Thymus (tissue), 11 donors: ENCODE results near the gene CDKN2B. TPM values are rescaled to one million over a fixed set of nuclear protein-coding genes. Genes with fewer than 3 reads are reported as not detected.

Source experiments
- DNase-seq, 9 donors: peaks; one replicate each; pipeline ENCODE4 v3.0.0-alpha.2; 2013; ENCODE audit warnings: low spot score in 9 of 9, low read depth in 6 of 9, missing footprints in 1 of 9
- H3K27ac ChIP-seq, 2 donors: one replicate each; pipeline ENCODE4 v1.5.1; 2013; ENCODE audit warnings: control low read depth in 1 of 2, low read depth in 1 of 2, low read length in 1 of 2, mild to moderate bottlenecking in 1 of 2, moderate library complexity in 1 of 2
- H3K27me3 ChIP-seq, 2 donors: one replicate each; pipeline ENCODE4 v1.5.1; 2013; ENCODE audit warnings: low read length in 1 of 2; ENCODE audit not compliant: control insufficient read depth in 2 of 2, insufficient read depth in 1 of 2
- H3K36me3 ChIP-seq, 2 donors: one replicate each; pipeline ENCODE4 v1.5.1; 2013; ENCODE audit warnings: low read length in 1 of 2, mild to moderate bottlenecking in 1 of 2, moderate library complexity in 1 of 2; ENCODE audit not compliant: control insufficient read depth in 2 of 2, insufficient read depth in 2 of 2
- H3K4me1 ChIP-seq, 2 donors: one replicate each; pipeline ENCODE4 v1.5.1; 2013; ENCODE audit warnings: low read length in 2 of 2; ENCODE audit not compliant: control insufficient read depth in 2 of 2, insufficient read depth in 2 of 2
- H3K4me3 ChIP-seq, 2 donors: one replicate each; pipeline ENCODE4 v1.5.1; 2013; ENCODE audit warnings: low read length in 2 of 2, control low read depth in 1 of 2, mild to moderate bottlenecking in 1 of 2
- H3K9me3 ChIP-seq, 2 donors: one replicate each; pipeline ENCODE4 v1.5.1; 2013; ENCODE audit warnings: low read length in 1 of 2, mild to moderate bottlenecking in 1 of 2; ENCODE audit not compliant: control insufficient read depth in 2 of 2, insufficient read depth in 1 of 2
- WGBS: extraction: QIAGEN DNeasy Blood & Tissue Kit; methylation state at CpG from one replicate; pipeline ENCODE4 v1.1.7; 2013; 5-methylcytosine and 5-hydroxymethylcytosine counted together
- polyA plus RNA-seq: library from polyadenylated mRNA; stranded (reverse); fragments of 200-250 nt; gene quantifications from one replicate; pipeline ENCODE4 v1.2.3, GENCODE V29; 2013
- total RNA-seq: library from RNA; stranded (reverse); fragments of 120-200 nt; gene quantifications from one replicate; pipeline ENCODE4 v1.2.4, GENCODE V29; 2013
- donor health status: healthy.

CDKN2B gene
- total and polyA plus RNA-seq, 2 donors, result 0.80 to 7.3 TPM

- no peak overlapping the region for H3K27ac ChIP-seq
- 77% methylated on average over 1 of the region's 1 CpG for WGBS
- no peaks in the 10 kb centered on the region for H3K9me3 ChIP-seq
- H3K4me3 ChIP-seq, result no peak overlapping the region
- no peak for DNase-seq
- H3K4me1 ChIP-seq, result no peaks in the 10 kb centered on the region
- no peaks in the 10 kb centered on the region for H3K36me3 ChIP-seq
- peaks cover 28 to 83% of the 10 kb centered on the region in 2 donors for H3K27me3 ChIP-seq
Measured at GRCh38 chr9:21982391-21982790, 26.7 kb downstream of the CDKN2B start.

DNA sequence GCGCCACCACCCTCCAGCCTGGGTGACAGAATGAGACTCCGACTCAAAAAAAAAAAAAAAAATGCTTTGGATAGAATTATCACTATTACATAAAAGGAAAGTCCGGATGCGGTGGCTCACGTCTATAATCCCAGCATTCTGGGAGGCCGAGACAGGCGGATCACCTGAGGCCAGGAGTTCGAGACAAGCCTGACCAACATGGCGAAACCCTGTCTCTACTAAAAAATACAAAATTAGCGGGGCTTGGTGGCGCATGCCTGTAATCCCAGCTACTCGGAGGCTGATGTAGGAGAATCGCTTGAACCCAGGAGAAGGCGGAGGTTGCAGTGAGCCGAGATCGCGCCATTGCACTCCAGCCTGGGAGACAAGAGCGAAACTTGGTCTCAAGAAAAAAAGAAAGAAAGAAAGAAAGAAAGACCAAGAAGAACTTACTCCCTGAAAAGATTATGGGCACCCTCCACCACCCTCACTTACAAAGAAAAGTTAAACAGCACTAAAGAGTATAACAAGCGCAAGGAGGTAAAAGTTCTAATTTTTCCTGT lies 32.7 kb downstream of the CDKN2B start:
- WGBS, result 31% methylated on average over 19 of the region's 19 CpGs
- H3K36me3 ChIP-seq, result no peaks in the 10 kb centered on the region
- H3K4me1 ChIP-seq, result peaks cover 3 to 13% of the 10 kb centered on the region in 2 donors
- no peaks in the 10 kb centered on the region for H3K9me3 ChIP-seq
- H3K4me3 ChIP-seq, result no peak overlapping the region
- H3K27ac ChIP-seq, result no peak overlapping the region
- H3K27me3 ChIP-seq, result peaks cover 47 to 94% of the 10 kb centered on the region in 2 donors
- DNase-seq, result no peak

DNA sequence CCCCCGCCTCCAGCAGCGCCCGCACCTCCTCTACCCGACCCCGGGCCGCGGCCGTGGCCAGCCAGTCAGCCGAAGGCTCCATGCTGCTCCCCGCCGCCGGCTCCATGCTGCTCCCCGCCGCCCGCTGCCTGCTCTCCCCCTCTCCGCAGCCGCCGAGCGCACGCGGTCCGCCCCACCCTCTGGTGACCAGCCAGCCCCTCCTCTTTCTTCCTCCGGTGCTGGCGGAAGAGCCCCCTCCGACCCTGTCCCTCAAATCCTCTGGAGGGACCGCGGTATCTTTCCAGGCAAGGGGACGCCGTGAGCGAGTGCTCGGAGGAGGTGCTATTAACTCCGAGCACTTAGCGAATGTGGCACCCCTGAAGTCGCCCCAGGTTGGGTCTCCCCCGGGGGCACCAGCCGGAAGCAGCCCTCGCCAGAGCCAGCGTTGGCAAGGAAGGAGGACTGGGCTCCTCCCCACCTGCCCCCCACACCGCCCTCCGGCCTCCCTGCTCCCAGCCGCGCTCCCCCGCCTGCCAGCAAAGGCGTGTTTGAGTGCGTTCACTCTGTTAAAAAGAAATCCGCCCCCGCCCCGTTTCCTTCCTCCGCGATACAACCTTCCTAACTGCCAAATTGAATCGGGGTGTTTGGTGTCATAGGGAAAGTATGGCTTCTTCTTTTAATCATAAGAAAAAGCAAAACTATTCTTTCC lies 34.2 kb downstream of the CDKN2B start:
- Histone ChIP-seq H3K27ac (no peak overlapping the region), H3K27me3 (peaks cover 60 to 99% of the 10 kb centered on the region in 2 donors), H3K36me3 (no peaks in the 10 kb centered on the region), H3K9me3 (peaks cover 0 to 6% of the 10 kb centered on the region in 2 donors), H3K4me3 (peak overlapping the region; percentile 27 to 58), H3K4me1 (peaks cover 3 to 13% of the 10 kb centered on the region in 2 donors)
- peak in 2 of 9 donors; percentile 42 to 72 for DNase-seq
- under 1% methylated on average over 51 of the region's 51 CpGs for WGBS

- WGBS, result 4% methylated on average over 21 of the region's 21 CpGs
- Histone ChIP-seq H3K27me3 (peaks cover 60 to 99% of the 10 kb centered on the region in 2 donors), H3K36me3 (no peaks in the 10 kb centered on the region), H3K27ac (no peak overlapping the region), H3K9me3 (peaks cover 0 to 6% of the 10 kb centered on the region in 2 donors), H3K4me3 (peak overlapping the region in 1 of 2 donors; percentile 58), H3K4me1 (peaks cover 3 to 13% of the 10 kb centered on the region in 2 donors)
- DNase-seq, result peak in 1 of 9 donors; percentile 19
Measured at GRCh38 chr9:21974343-21974721, 34.8 kb downstream of the CDKN2B start.

DNA sequence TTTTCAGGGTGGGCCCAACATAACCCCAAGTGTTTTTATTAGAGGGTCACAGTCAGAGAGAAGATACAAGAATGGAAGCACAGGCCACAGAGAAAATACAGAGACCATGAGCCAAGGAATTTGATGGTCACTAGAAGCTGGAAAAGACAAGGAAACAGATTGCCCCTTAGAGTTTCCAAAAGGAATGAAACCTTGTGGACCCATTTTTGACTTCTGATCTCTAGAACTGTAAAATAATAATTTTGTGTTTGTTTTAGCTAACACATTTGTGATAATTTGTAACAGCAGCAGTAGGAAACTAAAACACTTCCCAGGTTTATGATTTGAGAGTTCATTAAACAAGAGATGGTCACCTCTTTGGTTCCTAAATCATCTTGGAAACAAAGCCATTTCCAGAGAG lies 36.7 kb downstream of the CDKN2B start:
- no peak overlapping the region for H3K4me3 ChIP-seq
- DNase-seq, result no peak
- H3K36me3 ChIP-seq, result no peaks in the 10 kb centered on the region
- H3K27me3 ChIP-seq, result peaks cover 65 to 100% of the 10 kb centered on the region in 2 donors
- H3K9me3 ChIP-seq, result peaks cover 4 to 15% of the 10 kb centered on the region in 2 donors
- H3K27ac ChIP-seq, result no peak overlapping the region
- H3K4me1 ChIP-seq, result peaks cover 3 to 20% of the 10 kb centered on the region in 2 donors

DNA sequence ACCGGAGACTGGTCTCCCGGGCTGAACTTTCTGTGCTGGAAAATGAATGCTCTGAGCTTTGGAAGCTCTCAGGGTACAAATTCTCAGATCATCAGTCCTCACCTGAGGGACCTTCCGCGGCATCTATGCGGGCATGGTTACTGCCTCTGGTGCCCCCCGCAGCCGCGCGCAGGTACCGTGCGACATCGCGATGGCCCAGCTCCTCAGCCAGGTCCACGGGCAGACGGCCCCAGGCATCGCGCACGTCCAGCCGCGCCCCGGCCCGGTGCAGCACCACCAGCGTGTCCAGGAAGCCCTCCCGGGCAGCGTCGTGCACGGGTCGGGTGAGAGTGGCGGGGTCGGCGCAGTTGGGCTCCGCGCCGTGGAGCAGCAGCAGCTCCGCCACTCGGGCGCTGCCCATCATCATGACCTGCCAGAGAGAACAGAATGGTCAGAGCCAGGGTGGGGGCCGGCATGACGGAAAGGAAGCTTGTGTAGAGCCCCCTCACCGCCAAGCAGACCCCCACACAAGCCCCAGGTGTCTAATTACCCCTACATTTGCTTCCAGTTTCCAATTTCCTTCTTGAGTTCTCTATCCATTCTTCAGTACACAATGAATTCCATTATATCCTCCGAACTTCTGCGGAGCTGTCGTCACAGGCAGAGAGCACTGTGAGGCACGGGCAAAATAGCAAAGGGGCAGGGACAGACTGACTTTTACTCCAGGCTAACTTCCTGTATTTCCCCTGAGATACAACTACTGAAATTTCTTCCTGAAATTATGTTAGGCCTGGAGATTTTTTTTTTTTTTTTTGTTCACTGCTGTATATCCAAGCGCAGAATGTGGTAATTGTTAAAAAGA lies 38.1 kb downstream of the CDKN2B start:
- no peaks in the 10 kb centered on the region for H3K36me3 ChIP-seq
- H3K4me1 ChIP-seq, result peaks cover 3 to 23% of the 10 kb centered on the region in 2 donors
- no peak for DNase-seq
- H3K9me3 ChIP-seq, result peaks cover 4 to 20% of the 10 kb centered on the region in 2 donors
- H3K27me3 ChIP-seq, result peaks cover 72 to 100% of the 10 kb centered on the region in 2 donors
- no peak overlapping the region for H3K27ac ChIP-seq
- 7% methylated on average over 45 of the region's 45 CpGs for WGBS
- no peak overlapping the region for H3K4me3 ChIP-seq

DNA sequence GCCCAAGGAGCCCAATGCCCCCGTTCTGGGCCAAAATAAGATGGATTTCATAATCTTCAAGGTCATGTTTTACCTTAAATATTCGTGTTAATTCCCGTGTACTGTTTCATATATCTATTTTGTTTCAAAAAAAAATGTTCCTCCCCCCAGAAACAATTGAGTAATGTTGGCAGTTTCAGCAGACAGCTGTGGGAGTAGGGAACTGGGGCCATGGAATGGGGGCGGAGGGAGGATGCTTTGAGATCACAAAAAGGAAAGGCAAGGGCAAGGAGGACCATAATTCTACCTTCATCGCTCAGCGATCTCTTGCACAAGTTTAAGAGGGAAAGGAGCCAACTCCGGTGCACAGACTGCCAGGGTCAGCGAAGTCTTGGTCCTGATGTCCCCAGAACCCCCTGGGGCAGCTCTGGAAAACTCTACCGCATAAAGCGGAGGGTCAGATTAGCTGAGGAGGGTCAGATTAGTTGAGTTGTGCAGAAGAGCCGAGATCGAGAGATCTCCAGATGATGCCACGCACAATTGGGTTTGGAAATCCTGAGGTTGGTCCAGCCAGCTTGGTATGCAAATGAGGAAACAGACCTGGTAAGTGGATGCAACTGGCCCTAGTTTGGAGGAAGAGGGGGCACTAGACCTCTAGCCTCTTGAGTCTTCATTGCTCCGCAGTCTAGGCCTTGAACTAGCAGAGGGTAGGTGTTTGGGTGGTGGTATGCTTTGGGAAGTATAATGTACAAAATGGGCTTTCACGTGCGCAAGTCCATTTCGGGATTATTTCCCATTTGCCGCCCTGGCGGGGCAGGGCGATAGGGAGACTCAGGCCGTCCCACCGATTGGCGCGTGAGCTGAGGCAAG lies 38.9 kb downstream of the CDKN2B start:
- WGBS, result 17% methylated on average over 24 of the region's 24 CpGs
- DNase-seq, result no peak
- Histone ChIP-seq H3K4me1 (peaks cover 3 to 24% of the 10 kb centered on the region in 2 donors), H3K27me3 (peaks cover 71 to 100% of the 10 kb centered on the region in 2 donors), H3K27ac (no peak overlapping the region), H3K4me3 (no peak overlapping the region), H3K36me3 (no peaks in the 10 kb centered on the region), H3K9me3 (peaks cover 6 to 21% of the 10 kb centered on the region in 2 donors)

DNA sequence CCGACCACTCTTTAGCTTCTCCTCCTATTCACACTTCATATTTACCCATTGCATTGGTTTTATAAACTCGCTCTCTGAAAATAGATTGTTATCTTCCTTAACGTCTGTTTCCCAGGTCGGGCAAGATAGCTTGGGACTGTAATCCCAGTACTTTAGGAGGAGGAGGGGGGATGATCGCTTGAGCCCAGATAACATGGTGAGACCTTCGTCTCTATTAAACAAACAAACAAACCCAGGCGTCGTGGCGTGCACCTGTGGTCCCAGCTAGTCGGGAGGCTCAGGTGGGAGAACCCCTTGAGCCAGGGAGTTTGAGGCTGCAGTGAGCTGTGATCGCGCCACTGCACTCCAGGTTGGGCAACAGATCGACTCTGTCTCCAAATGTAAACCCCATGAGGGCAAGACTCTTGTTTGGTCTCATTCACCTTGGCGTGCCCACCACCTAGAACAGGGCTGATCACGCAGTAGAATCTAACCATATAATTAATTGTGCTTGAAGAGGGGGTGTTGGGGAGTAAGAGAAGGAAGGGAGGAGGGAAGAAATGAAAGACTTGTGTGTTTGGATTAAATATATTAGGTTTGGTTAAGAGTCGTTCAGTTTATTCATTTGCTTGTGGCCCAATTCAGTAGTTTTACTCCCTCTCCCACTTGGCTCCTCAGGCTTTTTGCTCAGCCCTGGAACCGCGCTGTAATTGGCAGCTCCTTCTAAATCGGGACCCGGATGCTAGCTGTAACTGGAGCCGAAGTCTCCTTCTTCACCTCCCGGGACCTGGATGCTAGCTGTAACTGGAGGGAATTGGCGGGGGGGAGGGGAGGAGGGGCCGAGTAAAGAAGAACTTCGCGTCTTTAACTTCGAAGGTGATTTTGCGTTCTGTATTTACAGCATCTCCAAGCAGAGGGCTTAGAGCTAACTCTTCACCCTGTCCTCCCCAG lies 39.8 kb downstream of the CDKN2B start:
- Histone ChIP-seq H3K9me3 (peaks cover 10 to 26% of the 10 kb centered on the region in 2 donors), H3K27me3 (peaks cover 66 to 100% of the 10 kb centered on the region in 2 donors), H3K27ac (no peak overlapping the region), H3K36me3 (no peaks in the 10 kb centered on the region), H3K4me1 (peaks cover 6 to 21% of the 10 kb centered on the region in 2 donors), H3K4me3 (no peak overlapping the region)
- WGBS, result 11% methylated on average over 28 of the region's 28 CpGs
- DNase-seq, result peak in 1 of 9 donors; percentile 7
